ENCODE data around the gene DOK3.
A peak's percentile ranks its signal among the peaks of the same experiment; 100 is the strongest.
"Not testable (repeated sequence)": the region's sequence is repeated elsewhere in the genome, so short reads cannot be mapped to it uniquely, and the experiment has no call there.

The DOK3 gene

DNA sequence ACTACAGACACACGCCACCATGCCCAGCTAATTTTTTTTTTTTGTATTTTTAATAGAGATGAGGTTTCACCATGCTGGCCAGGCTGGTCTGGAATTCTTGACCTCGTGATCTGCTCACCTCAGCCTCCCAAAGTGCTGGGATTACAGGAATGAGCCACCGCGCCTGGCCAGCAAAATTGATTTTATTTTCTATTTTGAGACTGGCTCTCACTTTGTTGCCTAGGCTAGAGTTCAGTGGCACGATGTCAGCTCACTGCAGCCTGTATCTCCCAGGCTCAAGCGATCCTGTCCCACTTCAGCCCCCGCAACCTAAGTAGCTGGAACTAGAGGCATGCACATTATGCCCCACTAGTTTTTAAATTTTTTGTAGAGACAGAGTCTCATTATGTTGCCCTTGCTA, 24.8 kb upstream of the DOK3 start:
- DNase-seq, result not testable (repeated sequence)

DNA sequence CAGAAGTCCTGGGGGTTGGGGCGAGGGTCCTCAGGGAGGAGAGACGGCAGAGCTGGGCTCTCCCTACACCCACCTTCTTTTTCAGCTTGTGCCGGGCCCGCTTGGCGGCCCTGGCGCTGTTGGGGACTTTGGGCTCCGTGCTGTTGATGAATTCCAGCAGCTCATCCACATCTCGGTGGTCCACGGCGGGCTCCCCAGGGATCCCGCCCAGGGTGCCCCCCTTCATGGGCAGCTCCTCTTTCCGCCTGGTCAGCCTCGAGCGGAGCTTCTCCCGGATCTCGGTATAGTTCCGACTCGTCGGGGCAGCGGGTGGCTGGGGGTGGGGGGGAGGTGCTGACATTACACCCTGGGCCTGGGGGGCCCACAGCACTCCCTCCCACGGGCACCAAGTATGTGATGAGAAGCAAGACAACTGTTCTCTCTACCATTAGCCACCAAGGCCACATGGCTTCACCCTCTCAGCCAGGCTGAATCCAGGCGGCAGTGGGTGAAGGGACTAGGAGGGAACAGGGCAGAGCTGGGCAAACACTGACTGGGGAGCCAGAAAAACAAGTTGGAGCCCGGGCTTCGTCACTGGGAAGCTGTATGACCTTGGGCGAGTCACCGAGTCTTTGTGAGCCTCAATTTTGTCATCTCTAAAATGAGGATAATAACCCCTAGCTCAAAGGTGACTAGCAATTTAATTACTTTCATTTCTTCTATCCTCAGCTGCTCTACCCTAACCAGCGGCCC, 21.7 kb upstream of the DOK3 start:
- DNase-seq, result no peak

DNA sequence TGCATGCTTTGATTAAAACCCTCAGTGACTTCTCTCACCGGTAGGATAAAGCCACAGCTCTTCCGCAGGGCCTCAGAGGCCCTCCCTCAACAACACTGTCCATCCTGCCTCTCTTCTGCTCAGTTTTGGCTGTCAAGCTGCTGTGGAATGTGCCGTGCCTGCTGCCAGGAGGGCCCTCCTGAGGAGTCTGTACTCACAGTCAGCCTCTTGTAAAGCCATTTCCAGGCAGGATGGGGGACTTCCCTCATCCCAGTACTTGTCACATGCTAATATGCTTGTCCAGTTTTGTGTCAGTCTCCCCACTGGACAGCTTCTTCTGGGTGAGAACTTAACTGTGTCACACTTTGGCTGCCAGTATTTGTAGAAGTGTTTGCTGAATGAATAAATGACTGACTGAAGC, 21.0 kb upstream of the DOK3 start:
- DNase-seq, result no peak

DNA sequence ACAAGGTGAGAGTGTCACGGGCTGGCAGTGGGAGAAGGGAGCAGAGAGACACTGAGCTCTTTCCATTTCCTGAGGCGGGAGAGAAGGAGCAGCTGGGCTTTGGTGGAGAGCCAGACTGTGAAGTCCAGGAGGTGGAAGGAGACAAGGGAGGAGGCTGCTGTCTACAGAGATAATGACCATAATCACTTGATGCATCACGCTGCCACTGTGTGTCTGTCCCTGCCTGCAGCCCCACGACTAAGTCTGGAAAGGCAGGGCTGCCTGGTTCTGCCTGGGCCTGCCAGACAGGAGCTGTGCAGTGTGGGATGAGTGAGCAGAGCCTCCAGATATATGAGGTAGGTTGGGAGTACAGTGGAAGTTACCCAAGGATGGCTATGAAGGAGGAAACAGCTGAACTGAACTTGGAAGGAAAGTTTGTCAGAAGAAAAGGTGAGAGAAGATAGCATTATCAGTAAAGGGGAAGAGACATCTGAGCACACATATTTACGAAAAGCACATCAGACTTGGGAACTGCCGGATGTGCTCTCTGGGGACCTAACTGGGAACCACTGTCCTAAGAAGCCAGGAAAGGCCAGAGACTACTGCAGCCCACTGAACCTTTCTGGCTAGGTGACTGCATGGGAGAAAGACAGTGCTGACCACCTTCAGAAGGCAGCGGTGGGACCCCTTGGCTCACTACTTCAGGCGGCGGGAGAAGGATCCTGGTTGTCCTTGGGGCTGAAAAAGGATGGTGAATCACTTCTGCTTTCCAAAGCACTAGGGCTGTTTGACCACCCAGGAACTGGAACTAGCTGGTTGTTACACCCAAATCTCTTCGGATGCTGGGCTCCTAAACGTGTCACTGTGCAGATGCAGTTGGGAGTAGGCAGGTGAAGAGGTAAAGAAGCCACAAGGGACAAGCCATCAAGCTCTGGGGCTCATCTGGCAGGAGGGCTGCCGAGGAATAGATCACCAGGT, 19.9 kb upstream of the DOK3 start:
- DNase-seq, result no peak

DNA sequence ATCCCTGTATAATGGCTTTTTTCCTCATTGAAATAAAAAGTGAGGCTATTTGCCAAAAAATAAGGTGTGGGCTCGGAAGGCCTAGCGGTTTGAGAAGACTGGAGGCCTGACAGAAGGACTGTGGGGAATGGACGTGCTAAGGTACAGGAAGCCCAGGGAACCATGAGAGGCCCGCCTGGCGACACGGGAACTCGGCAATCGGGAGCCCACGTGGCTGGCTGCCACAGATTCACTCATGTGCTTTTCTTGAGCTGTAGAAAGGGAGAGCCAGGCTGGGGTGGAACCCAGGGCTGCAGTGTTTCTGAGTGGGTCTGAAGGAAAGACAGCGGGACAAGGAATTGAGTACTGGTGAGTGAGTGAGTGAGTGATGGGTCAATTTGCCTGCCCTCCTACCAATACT, 19.0 kb upstream of the DOK3 start:
- DNase-seq, result no peak

DNA sequence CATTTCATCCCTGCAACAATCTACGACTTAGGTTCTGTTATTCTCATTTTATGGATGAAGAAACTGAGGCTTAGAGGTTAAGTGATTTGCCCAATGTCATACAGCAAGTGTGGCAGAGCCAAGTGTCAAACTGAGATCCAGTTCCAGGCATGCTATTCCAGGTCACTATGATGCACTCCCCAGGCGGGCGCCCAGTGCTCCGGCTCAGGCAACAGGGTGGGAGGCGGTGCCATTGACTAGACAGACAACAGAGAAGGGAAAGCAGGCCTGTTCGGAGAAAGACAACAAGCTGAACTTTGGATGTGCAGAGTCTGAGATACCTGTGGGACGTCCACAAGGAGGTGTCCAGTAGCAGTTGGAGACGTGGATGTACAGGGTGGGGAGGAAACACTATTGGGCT, 18.0 kb upstream of the DOK3 start:
- no peak for DNase-seq

DNA sequence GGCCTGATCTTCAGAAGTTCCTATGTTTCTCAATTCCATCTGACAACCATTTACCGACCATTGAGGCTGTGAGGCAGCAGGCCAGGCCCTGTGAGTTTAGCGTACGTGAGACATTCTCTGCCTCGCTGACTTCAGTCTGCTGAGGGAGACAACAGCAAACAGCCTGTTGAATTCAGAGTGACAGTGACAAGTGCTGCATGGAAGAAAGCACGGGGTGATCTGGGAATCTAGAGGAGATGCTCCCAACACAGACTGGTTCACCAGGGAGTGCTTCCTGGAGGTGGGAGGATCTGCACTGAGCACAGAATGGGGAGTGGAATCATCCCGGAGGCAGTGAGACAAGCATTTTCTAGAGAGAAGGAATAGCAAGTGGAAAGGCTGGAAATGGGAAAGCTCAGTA, 17.2 kb upstream of the DOK3 start:
- DNase-seq, result no peak

DNA sequence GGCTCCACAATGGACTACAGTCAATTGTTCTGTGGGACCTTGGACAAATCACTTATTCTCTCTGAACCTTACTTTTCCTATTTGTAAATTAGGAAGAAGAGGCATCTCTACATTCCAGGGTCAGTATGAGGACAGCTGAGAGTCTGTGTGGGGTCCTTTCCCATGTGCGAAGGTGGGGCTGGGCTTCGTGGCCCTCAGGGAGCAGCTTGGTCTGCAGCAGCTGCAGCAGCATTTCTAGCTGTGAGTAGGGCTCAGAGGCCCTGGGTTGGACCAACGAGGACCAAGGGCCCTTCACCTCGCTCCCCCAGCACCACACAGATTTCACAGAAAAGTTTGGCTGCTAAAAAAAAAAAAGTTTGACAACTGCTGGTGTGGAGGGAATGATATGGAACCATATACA, 16.6 kb upstream of the DOK3 start:
- DNase-seq, result no peak

DNA sequence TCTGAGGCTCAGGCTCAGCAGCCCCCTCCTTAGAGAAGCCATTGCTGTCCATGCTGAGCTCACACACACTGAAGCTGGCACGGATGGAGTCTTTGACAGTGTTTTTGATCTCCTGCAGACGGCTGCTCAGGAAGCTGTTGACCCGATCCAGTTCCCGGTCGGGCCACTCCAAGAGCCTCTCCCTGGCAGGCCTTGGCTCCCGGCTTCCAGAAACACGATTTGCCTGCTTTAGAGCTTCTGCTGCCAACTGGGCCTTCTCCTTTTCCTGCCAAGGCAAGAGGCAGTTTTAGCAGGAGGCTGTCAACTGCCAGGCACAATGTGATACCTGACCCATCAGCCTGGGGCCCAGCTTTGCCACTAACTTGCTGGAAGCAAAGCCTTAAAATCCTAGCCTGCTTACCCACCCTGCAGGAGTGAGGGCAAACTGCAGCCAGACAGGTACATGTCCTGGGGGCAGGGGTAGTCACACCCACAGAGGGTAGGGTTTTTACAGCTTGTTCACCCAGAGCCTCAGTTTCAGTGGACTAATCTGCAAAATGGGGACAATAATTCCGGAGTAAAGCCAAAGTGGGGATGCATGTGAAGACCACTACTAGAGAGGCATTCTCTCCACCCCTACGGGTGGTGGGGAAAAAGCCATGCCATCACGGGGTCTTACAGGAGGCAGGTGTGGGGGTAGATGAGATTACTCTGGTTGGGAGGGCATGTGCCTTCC, 15.5 kb upstream of the DOK3 start:
- no peak for DNase-seq

DNA sequence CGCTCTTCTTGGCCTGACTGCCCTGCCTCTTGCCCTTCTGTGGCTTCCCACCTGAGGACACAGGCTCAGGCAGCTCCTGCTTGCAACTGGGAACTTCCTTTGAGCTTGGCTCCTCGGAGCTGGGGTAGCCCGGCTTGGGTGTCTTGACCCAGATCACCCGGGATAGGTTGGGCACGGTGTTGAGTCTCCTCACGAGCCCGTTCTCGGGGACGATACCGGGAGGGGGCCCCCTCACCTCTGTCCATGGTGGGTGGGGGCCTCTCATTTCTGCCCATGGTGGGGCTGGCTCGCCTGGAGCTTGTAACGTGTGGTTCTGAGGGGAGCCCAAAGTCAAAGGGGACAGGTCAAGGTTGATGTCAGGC, 14.9 kb upstream of the DOK3 start:
- no peak for DNase-seq

DNA sequence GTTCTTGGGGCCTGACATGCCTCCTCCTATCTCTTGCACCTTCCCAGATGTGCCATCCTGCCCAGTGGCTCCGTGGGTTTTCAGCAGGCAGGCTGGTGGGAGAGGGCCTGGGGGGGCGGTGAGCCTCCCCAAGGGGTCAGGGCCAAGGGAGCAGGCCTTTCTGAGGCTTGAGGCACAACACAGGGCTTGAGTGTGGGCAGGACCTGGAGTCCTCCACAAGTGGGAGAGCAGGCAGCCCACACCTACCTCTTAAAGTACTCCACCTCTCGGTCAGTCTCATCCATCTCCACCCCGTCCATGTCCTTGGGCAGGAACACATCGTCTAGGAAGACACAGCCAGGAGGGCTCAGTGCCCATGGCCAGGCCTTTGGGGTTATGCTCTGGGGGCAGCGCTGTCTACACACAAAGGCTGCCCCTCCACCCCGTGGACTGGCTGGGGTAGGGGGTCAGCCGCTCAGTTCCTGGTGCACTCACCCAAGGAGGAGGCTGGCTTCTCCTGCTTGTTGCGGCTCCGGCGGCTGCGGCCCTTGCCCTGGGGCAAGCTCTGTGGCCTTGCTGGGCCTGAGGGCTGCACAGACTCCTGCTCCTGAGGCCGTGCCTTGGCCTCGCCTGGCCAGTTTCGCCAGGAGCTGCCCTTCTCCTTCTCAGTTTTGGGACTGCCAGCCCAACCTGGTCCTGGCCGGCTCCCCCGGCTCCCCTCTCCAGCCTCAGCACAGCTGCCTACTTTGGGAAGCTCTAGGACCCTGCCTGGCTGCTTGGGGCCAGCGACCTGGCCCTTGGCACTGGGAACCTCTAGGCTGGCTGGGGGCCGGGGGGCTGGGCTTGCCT, 14.3 kb upstream of the DOK3 start:
- DNase-seq, result no peak

DNA sequence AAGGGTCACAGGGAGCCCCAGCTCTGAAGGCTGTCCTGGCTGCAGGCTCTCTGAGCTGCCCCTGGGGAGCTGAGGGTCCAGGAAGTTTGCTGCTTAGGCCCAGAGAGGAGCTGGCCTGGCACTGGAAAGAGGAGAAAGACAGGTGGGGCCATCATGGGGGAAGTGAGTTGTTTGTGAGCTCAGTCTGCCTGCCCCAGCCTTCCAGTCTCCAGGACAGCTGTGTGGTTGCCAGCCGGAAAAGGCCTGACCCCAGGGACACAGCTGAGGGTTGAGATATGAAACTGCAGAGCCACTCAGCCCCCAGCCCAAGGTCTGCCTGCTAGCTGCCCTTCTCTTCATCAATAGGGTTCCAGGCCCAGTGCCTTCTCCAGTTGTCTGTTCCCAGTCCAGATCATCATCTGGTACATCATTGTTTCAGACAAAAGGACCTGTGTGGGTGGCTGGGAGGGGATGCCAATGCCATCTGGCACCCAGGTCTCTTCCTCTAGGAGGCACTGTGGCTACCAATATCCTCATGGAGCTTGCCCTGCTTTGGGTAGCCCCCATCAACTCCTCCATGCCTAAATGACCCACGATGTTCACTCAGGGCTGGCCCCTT, 11.4 kb upstream of the DOK3 start:
- DNase-seq, result no peak

DNA sequence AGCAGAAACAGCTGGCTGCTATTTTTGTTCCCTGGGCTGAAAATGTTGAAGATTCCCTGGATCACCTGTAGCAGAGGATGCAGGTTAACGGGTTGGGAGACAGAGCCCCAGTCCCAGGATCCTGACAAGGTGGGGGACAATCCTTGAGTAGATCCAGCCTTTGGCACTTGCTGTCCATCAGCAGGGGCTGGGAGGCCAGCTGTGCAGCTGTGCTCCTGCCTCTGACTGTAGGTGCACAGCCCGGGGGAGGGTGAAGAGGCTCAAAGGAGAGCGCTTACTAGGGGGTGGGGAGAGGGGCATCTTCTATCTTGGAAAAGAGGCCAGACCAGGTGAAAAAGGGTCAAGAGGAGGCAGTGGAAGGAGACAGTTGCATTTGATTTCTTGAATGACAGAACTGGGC, 10.6 kb upstream of the DOK3 start:
- no peak for DNase-seq

DNA sequence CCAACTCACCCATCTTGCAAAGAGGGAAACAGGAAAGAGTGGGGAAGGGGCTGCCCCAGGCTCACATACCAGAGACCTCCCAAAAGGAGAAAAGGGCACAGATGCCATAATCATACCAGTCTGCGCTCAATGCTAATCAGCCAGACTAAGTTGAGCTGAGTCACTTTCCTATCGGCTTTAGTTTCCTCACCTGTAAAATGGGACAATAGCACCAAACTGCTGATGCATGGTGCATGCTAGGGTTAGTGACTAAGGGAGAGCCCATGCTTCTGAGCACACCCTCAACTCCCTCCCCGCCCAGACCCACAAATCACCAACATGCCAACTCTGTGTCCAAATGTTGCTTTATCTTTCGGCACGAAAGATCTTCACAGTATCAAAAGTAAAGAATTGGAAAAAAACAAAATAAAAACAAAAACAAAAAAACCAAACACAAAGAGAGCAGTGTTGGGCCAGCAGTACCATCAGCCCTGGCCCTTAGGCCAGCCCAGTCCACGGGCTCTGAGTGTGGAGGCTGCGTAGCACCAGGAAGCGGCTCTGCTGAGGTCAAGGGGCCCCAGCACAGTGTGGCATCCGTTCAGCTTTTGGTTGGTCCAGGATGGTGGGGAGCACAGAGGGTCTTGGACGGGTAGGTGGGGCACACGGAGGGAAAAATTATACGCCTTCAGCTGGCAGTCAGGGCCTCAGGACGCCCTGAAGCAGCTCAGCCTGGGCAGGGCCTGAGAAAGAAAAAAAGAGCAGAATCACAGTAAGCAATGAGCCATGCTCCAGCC, 10.0 kb upstream of the DOK3 start:
- no peak for DNase-seq

DNA sequence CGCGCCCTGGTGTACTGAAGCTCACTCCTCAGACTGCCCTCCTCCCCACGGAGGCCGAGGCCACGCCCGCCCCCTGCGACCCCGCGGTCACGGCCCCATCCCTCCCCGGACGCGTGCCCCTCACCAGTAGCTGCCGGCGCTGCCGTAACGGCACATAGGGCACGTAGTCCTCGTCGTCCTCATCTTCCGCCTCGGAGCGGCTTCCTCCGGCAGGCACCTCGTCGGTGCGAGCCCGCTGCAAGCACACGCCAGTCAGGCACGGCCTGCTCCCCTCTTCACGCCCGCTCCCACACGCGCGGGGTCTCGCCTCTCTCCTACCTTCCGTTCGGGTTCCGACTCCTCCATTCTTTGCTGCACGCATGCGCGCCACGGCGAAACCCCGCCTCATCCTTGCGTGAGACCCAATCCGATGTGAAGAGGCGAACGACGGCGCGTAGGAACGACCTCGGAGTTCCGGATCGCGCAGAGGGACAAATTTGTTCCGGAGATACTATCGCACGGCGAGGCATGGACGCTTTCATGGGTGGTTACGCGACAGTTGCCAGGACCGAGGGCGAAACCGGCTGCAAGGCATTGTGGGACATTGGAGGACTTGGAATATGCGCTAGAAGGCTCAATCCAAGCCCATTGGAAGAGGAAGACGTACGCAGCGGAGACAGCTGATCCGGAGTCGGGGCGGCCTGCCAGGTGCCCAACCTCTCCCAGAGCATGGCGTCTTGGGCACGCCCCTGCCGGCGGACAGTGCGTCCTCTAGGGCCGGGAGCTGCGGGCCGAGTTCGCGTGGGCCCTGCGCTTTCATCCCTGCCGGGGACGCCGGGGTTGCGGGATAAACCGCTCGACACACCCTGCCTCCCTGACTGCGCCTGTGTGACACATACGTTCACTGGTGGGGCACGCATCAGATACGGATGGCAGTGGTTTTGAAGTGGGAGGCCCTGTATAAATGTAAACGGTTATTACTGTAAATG, 7.3 kb upstream of the DOK3 start, which contains the start of gene DDX41:
DDX41 (minus strand) TSS at position 361 of the 968 bp plus-strand sequence; CDS start at position 345, 16 bp downstream.
- DNase-seq, result peak; percentile 96

DNA sequence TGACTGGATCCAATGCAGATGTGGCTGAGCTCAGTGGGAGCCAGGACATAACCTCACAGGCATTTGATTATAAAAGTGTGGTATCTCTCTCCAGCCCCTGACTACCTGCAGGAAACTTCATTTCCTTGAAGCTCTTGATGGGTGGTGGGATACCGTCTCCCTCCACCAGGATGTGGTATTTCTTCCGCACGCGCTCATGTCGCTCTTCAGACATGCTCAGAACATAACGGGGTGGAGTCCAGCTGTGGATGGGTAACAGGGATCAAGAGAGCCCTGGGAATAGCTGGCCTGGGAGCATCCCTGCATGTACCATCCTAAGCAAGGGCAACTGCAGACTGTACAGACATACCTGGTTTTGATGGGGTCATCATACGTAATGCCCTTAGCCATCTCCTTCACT, 6.0 kb upstream of the DOK3 start:
- no peak for DNase-seq

DNA sequence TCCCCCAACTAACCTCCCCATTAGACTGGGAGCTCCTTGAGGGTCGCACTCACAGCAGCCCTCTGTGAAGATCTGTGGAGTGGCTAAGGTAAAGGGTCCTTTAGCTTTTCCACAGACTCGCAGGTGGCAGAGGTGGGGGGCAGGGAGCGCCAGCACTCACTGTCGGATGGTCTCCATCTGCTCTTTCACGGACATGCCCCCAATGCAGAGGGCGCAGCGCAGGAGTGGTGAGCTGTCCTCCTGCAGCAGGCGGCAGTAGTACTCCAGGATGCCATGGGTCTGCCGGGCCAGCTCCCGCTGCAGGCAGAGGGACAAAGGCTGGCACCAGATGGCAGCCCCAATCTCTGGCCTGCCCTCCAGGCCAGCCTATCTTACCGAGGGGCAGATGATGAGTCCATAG, 4.9 kb upstream of the DOK3 start:
- no peak for DNase-seq

DNA sequence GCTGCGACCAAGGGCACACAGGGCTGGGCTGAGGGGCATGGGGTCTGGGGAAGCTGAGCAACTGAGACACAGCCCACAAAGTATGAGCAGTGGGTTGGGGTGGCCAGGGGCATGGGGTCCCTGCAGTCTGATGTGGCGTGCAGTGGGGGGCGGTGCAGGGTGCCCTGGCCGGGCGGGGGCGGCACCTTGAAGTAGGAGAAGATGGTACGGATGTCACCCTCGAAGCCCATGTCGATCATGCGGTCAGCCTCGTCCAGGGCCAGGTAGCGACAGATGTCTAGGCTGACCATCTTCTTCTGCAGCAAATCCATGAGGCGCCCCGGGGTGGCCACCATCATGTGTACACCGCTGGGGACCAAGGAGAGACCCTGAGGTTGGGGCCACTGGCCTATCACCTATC, 3.9 kb upstream of the DOK3 start:
- DNase-seq, result no peak

DNA sequence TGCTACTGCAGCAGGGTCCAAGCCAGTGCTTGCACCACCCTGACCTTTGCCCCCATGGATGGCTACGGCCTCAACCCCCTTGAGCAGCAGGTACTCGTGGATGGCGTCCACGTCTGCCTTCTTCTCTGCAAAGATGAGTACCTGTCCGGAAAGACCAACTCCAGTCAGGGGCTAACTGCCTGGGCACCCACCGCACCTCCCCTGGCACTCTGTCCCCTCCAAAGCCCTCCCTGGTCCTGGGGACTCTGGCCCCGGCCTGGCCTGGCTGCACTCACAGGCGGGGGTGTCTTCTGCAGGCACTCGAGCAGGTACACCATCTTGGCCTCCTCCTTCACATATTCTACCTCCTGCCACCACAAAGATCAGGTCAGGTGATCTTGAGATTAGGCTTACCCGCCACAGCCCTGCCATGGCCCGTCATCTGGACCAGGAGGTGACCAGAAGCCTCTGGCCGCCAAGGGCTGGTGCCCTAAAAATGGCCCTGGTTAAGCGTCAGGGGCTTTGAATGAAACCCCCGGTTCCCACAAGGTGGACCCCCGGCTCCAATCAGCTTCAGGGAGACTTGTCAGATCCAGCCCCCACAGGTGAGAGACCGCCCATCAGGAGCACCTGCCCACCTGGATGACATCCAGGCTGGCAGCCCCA, 3.2 kb upstream of the DOK3 start:
- DNase-seq, result no peak
